HEK293 (cell line): ENCODE measurements around the gene NXPH4.
A peak's percentile ranks its signal among the peaks of the same experiment; 100 is the strongest.

Source experiments
- CTCF ChIA-PET: fragments of 350-600 bp; formaldehyde crosslinking; extraction: SDS; loops from one replicate; lab custom pipeline; 2021; ENCODE audit warnings: antibody characterized with exemption; lab: Yijun Ruan, JAX
- POLR2A ChIA-PET: fragments of 300-600 bp; formaldehyde crosslinking; extraction: SDS; loops from one replicate; lab custom pipeline; 2020; ENCODE audit warnings: antibody characterized with exemption, inconsistent platforms; lab: Yijun Ruan, JAX
- H3K27ac ChIP-seq: fragments of 200-500 bp; sonication (Bioruptor generic); 2 replicates; pipeline ENCODE4 v1.5.1; 2014; ENCODE audit warnings: low read depth, low read length, control low read depth, inconsistent platforms; ENCODE audit errors: extremely low read depth
- H3K36me3 ChIP-seq, 2 experiments: fragments of 200-500 bp in 1 of 2; sonication (Bioruptor generic) in 1 of 2; 1 replicate in 1 of 2; 2 replicates in 1 of 2; pipeline ENCODE4 v1.5.1; 2014 to 2017; ENCODE audit warnings: inconsistent platforms in 2 of 2, low read length in 2 of 2; ENCODE audit not compliant: control insufficient read depth in 2 of 2, insufficient read depth in 1 of 2
- H3K4me1 ChIP-seq: fragments of 200-500 bp; sonication (Bioruptor generic); 2 replicates; pipeline ENCODE4 v1.5.1; 2014; ENCODE audit warnings: mild to moderate bottlenecking, low read length, inconsistent platforms; ENCODE audit not compliant: control insufficient read depth, insufficient read depth
- H3K4me3 ChIP-seq: 2 replicates; pipeline ENCODE4 v1.5.1; 2011; ENCODE audit warnings: low read depth, mild to moderate bottlenecking, control low read depth, low read length, moderate library complexity
- H3K9me3 ChIP-seq: fragments of 200-500 bp; sonication (Bioruptor generic); 2 replicates; pipeline ENCODE4 v1.5.1; 2014; ENCODE audit warnings: low read depth, low read length, inconsistent platforms; ENCODE audit not compliant: control insufficient read depth, insufficient read depth
- EGR2 ChIP-seq: fragments of 450-650 bp; formaldehyde crosslinking; IDR thresholded peaks from 2 replicates; pipeline ENCODE4 v1.5.1; 2016; ENCODE audit warnings: low read depth, missing biosample characterization, missing genetic modification characterization
- GFI1B ChIP-seq: fragments of 450-650 bp; formaldehyde crosslinking; IDR thresholded peaks from 2 replicates; pipeline ENCODE4 v1.5.1; 2016; ENCODE audit warnings: missing biosample characterization, missing genetic modification characterization
- GLIS1 ChIP-seq: fragments of 450-650 bp; formaldehyde crosslinking; IDR thresholded peaks from 2 replicates; pipeline ENCODE4 v1.5.1; 2016; ENCODE audit warnings: missing biosample characterization, missing genetic modification characterization
- KLF16 ChIP-seq: fragments of 450-650 bp; formaldehyde crosslinking; IDR thresholded peaks from 2 replicates; pipeline ENCODE4 v1.5.1; 2017; ENCODE audit warnings: missing biosample characterization, missing genetic modification characterization
- RBAK ChIP-seq: fragments of 450-650 bp; formaldehyde crosslinking; IDR thresholded peaks from 2 replicates; pipeline ENCODE4 v1.5.1; 2016; ENCODE audit warnings: missing biosample characterization, missing genetic modification characterization
- SCRT1 ChIP-seq: fragments of 450-650 bp; formaldehyde crosslinking; IDR thresholded peaks from 2 replicates; pipeline ENCODE4 v1.5.1; 2016; ENCODE audit warnings: missing biosample characterization, missing genetic modification characterization, borderline replicate concordance
- SCRT2 ChIP-seq: fragments of 450-650 bp; formaldehyde crosslinking; IDR thresholded peaks from 2 replicates; pipeline ENCODE4 v1.5.1; 2016; ENCODE audit warnings: missing biosample characterization, missing genetic modification characterization
- ZBTB1 ChIP-seq: fragments of 450-650 bp; formaldehyde crosslinking; IDR thresholded peaks from 2 replicates; pipeline ENCODE4 v1.5.1; 2016; ENCODE audit warnings: missing biosample characterization, missing genetic modification characterization
- ZBTB8A ChIP-seq: fragments of 450-650 bp; formaldehyde crosslinking; IDR thresholded peaks from 2 replicates; pipeline ENCODE4 v1.5.1; 2016; ENCODE audit warnings: missing biosample characterization, missing genetic modification characterization
- ZNF132 ChIP-seq: fragments of 450-650 bp; formaldehyde crosslinking; IDR thresholded peaks from 2 replicates; pipeline ENCODE4 v1.5.1; 2017; ENCODE audit warnings: missing biosample characterization, missing genetic modification characterization, borderline replicate concordance
- ZNF133 ChIP-seq: fragments of 450-650 bp; formaldehyde crosslinking; IDR thresholded peaks from 2 replicates; pipeline ENCODE4 v1.5.1; 2016; ENCODE audit warnings: missing biosample characterization, missing genetic modification characterization
- ZNF223 ChIP-seq: fragments of 450-650 bp; formaldehyde crosslinking; IDR thresholded peaks from 2 replicates; pipeline ENCODE4 v1.5.1; 2016; ENCODE audit warnings: missing biosample characterization, missing genetic modification characterization
- ZNF239 ChIP-seq: fragments of 450-650 bp; formaldehyde crosslinking; IDR thresholded peaks from 2 replicates; pipeline ENCODE4 v1.5.1; 2016; ENCODE audit warnings: missing biosample characterization, missing genetic modification characterization
- ZNF341 ChIP-seq: fragments of 450-650 bp; formaldehyde crosslinking; IDR thresholded peaks from 2 replicates; pipeline ENCODE4; 2016; ENCODE audit warnings: low read depth, missing biosample characterization, missing genetic modification characterization
- ZNF391 ChIP-seq: fragments of 450-650 bp; formaldehyde crosslinking; IDR thresholded peaks from 2 replicates; pipeline ENCODE4 v1.5.1; 2016; ENCODE audit warnings: low read depth, missing biosample characterization, missing genetic modification characterization, borderline replicate concordance
- ZNF433 ChIP-seq: fragments of 450-650 bp; formaldehyde crosslinking; IDR thresholded peaks from 2 replicates; pipeline ENCODE4 v1.5.1; 2016; ENCODE audit warnings: missing biosample characterization, missing genetic modification characterization, low read depth
- ZNF501 ChIP-seq: fragments of 450-650 bp; formaldehyde crosslinking; IDR thresholded peaks from 2 replicates; pipeline ENCODE4 v1.5.1; 2016; ENCODE audit warnings: missing biosample characterization, missing genetic modification characterization
- ZNF514 ChIP-seq: fragments of 450-650 bp; formaldehyde crosslinking; IDR thresholded peaks from 2 replicates; pipeline ENCODE4 v1.5.1; 2016; ENCODE audit warnings: missing biosample characterization, missing genetic modification characterization
- ZNF544 ChIP-seq: fragments of 450-650 bp; formaldehyde crosslinking; IDR thresholded peaks from 2 replicates; pipeline ENCODE4 v1.5.0; 2017; ENCODE audit warnings: missing biosample characterization, missing genetic modification characterization
- ZNF623 ChIP-seq: fragments of 450-650 bp; formaldehyde crosslinking; IDR thresholded peaks from 2 replicates; pipeline ENCODE4 v1.5.1; 2016; ENCODE audit warnings: missing biosample characterization, missing genetic modification characterization
- ZNF660 ChIP-seq: fragments of 450-650 bp; IDR thresholded peaks from 2 replicates; pipeline ENCODE4 v1.5.1; 2018; ENCODE audit warnings: missing biosample characterization, mild to moderate bottlenecking, missing genetic modification characterization
- ZNF670 ChIP-seq: fragments of 450-650 bp; formaldehyde crosslinking; IDR thresholded peaks from 2 replicates; pipeline ENCODE4 v1.5.1; 2016; ENCODE audit warnings: missing biosample characterization, missing genetic modification characterization, low read depth
- ZNF701 ChIP-seq: fragments of 450-650 bp; formaldehyde crosslinking; IDR thresholded peaks from 2 replicates; pipeline ENCODE4 v1.5.1; 2016; ENCODE audit warnings: missing biosample characterization, missing genetic modification characterization
- ZNF707 ChIP-seq: fragments of 450-650 bp; formaldehyde crosslinking; IDR thresholded peaks from 2 replicates; pipeline ENCODE4 v1.5.1; 2016; ENCODE audit warnings: missing biosample characterization, missing genetic modification characterization
- ZNF747 ChIP-seq: fragments of 450-650 bp; formaldehyde crosslinking; IDR thresholded peaks from 2 replicates; pipeline ENCODE4 v1.5.1; 2016; ENCODE audit warnings: missing biosample characterization, missing genetic modification characterization
- ZNF791 ChIP-seq: fragments of 450-650 bp; formaldehyde crosslinking; IDR thresholded peaks from 2 replicates; pipeline ENCODE4 v1.5.1; 2016; ENCODE audit warnings: missing biosample characterization, missing genetic modification characterization
- ZNF830 ChIP-seq: fragments of 450-650 bp; IDR thresholded peaks from 2 replicates; pipeline ENCODE4 v1.5.0; 2018; ENCODE audit warnings: missing biosample characterization, missing genetic modification characterization, low read depth, mild to moderate bottlenecking, moderate library complexity
- ZXDB ChIP-seq: fragments of 450-650 bp; formaldehyde crosslinking; IDR thresholded peaks from 2 replicates; pipeline ENCODE4 v1.5.1; 2016; ENCODE audit warnings: missing biosample characterization, missing genetic modification characterization
- TF ChIP-seq, protein P1 (sequence below): fragments of 450-650 bp; formaldehyde crosslinking; IDR thresholded peaks from 2 replicates; pipeline ENCODE4 v1.5.1; 2016; ENCODE audit warnings: missing biosample characterization, missing genetic modification characterization
- TF ChIP-seq, protein P2 (sequence below): fragments of 450-650 bp; formaldehyde crosslinking; IDR thresholded peaks from 2 replicates; pipeline ENCODE4 v1.5.1; 2016; ENCODE audit warnings: missing biosample characterization, missing genetic modification characterization
- TF ChIP-seq, protein P3 (sequence below): fragments of 450-650 bp; formaldehyde crosslinking; IDR thresholded peaks from 2 replicates; pipeline ENCODE4 v1.5.1; 2016; ENCODE audit warnings: missing biosample characterization, missing genetic modification characterization

NXPH4 gene

DNA sequence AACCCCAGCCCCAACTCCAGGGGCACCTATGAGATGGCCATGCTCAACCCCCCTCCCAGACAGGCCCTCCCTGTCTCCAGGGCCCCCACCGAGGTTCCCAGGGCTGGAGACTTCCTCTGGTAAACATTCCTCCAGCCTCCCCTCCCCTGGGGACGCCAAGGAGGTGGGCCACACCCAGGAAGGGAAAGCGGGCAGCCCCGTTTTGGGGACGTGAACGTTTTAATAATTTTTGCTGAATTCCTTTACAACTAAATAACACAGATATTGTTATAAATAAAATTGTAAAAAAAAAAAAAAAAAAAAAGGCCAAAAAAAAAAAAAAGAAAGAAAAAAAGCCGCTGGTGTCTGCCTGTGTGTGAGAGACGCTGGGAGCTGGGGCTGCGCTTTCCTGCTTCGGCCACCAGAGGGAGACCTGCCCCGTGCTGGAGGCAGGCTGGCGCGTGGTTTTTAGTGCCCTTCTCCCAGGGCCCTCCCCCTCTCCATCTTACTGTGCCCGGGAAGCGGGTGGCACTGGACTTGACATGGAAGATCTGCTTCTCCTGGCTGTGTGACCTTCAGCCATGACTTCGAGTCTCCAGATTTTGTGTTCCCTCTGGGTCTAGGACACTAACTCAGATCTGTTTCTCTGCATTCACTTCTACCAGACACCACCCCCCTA lies 3.4 kb upstream of the NXPH4 start (continued):
- TF ChIP-seq ZNF132 (no peak), ZXDB (tag by site-specific recombination) (peak; percentile 42; the same call in 1 of the 2 replicates), KLF16 (tag by site-specific recombination) (peak; percentile 49; the same call in 1 of the 2 replicates), ZNF660 (tag by site-specific recombination) (0 out of 2 replicates have a peak, but pooled peaks have one; percentile 71), ZNF391 (peak; percentile 31; the same call in 1 of the 2 replicates), ZNF341 (tag by site-specific recombination) (peak; percentile 63), GLIS1 (peak; percentile 85), ZNF623 (no peak), ZNF501 (tag by site-specific recombination) (0 out of 2 replicates have a peak, but pooled peaks have one; percentile 23)
- TF ChIP-seq, protein P1, sequence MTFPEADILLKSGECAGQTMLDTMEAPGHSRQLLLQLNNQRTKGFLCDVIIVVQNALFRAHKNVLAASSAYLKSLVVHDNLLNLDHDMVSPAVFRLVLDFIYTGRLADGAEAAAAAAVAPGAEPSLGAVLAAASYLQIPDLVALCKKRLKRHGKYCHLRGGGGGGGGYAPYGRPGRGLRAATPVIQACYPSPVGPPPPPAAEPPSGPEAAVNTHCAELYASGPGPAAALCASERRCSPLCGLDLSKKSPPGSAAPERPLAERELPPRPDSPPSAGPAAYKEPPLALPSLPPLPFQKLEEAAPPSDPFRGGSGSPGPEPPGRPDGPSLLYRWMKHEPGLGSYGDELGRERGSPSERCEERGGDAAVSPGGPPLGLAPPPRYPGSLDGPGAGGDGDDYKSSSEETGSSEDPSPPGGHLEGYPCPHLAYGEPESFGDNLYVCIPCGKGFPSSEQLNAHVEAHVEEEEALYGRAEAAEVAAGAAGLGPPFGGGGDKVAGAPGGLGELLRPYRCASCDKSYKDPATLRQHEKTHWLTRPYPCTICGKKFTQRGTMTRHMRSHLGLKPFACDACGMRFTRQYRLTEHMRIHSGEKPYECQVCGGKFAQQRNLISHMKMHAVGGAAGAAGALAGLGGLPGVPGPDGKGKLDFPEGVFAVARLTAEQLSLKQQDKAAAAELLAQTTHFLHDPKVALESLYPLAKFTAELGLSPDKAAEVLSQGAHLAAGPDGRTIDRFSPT (tag by site-specific recombination), result peak; percentile 96

DNA sequence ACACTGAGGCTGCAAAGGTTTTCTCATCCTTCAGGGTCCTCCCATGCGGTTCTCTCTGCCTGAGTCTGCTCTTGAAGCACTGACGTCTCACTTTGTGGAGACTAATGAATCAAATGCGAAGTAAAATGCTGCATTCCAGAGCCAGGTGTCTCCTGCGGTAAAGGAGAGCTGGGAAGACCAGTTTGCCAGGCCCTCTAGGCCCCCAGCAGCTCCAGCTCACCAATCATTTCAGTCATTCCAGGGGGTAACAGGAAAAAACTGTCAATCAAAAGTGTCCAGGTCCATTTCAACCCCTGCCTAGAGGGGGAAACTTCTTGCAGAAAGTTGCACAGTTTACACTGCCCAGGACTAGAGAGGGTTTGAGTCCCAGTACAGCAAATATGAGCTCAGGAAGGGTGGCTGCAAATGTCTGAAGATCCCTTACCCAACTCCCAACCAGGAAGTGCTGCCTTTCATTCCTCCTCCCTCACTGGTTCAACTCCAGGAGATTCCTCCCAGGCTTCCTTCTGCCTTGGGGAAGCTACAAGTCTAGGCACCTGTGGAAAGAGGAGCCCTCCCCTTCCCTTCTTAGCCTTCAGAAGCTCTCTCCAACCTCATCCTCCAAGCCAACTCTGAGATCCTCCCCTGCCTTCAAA lies 2.7 kb upstream of the NXPH4 start:
- peaks cover 0 to 40% of the 10 kb centered on the region in 2 experiments; a peak in 1 of 3 replicates for H3K36me3 ChIP-seq
- H3K4me1 ChIP-seq, result peaks cover 5% of the 10 kb centered on the region
- no peaks in the 10 kb centered on the region for H3K9me3 ChIP-seq
- no peak overlapping the region for H3K4me3 ChIP-seq
- H3K27ac ChIP-seq, result no peak overlapping the region
- POLR2A ChIA-PET, result interaction anchor here (0.6 to 2.2 kb wide), 8 partner anchors 14 to 1302 kb away, joined by 3 to 17 read pairs (median 4); partner anchors contain the start of gene SHMT2
- CTCF ChIA-PET, result interaction anchor here (0.6 to 8.8 kb wide), 42 partner anchors 9 to 1280 kb away, joined by 3 to 628 read pairs (median 4); partner anchors contain the start of genes GLI1, INHBE, LRP1 and SHMT2
- TF ChIP-seq ZNF747 (tag by site-specific recombination) (no peak), ZBTB1 (tag by site-specific recombination) (no peak), SCRT1 (tag by site-specific recombination) (peak; percentile 97), ZNF791 (tag by site-specific recombination) (no peak), ZNF514 (tag by site-specific recombination) (no peak), ZNF223 (tag by site-specific recombination) (no peak), ZNF239 (no peak), ZNF701 (tag by site-specific recombination) (no peak), RBAK (tag by site-specific recombination) (no peak), ZNF391 (no peak), ZNF433 (tag by site-specific recombination) (no peak), EGR2 (tag by site-specific recombination) (no peak), SCRT2 (tag by site-specific recombination) (peak; percentile 86), ZNF133 (tag by site-specific recombination) (no peak), ZNF830 (tag by site-specific recombination) (no peak), ZNF341 (tag by site-specific recombination) (peak; percentile 79), ZNF670 (tag by site-specific recombination) (no peak), ZBTB8A (tag by site-specific recombination) (peak; percentile 91; the same call in 1 of the 2 replicates), ZNF544 (no peak), GFI1B (tag by site-specific recombination) (no peak), GLIS1 (peak; percentile 35), ZNF707 (tag by site-specific recombination) (no peak)
- TF ChIP-seq, protein P2, sequence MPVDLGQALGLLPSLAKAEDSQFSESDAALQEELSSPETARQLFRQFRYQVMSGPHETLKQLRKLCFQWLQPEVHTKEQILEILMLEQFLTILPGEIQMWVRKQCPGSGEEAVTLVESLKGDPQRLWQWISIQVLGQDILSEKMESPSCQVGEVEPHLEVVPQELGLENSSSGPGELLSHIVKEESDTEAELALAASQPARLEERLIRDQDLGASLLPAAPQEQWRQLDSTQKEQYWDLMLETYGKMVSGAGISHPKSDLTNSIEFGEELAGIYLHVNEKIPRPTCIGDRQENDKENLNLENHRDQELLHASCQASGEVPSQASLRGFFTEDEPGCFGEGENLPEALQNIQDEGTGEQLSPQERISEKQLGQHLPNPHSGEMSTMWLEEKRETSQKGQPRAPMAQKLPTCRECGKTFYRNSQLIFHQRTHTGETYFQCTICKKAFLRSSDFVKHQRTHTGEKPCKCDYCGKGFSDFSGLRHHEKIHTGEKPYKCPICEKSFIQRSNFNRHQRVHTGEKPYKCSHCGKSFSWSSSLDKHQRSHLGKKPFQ (tag by site-specific recombination), result no peak
- TF ChIP-seq, protein P3, sequence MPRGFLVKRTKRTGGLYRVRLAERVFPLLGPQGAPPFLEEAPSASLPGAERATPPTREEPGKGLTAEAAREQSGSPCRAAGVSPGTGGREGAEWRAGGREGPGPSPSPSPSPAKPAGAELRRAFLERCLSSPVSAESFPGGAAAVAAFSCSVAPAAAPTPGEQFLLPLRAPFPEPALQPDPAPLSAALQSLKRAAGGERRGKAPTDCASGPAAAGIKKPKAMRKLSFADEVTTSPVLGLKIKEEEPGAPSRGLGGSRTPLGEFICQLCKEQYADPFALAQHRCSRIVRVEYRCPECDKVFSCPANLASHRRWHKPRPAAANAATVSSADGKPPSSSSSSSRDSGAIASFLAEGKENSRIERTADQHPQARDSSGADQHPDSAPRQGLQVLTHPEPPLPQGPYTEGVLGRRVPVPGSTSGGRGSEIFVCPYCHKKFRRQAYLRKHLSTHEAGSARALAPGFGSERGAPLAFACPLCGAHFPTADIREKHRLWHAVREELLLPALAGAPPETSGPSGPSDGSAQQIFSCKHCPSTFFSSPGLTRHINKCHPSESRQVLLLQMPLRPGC (tag by site-specific recombination), result no peak
